ENCODE measurements around the gene ANO7.

- no peak for TF ChIP-seq CTCF (IDR thresholded peaks at IDR 0.05; ENCODE audit: borderline replicate concordance, extremely low read depth, low read length, poor library complexity, severe bottlenecking)
- TF ChIP-seq EZH2 (IDR thresholded peaks at IDR 0.05; ENCODE audit: borderline replicate concordance, low read depth, low read length, severe bottlenecking), result no peak
These were observed 41.1 kb upstream of the ANO7 start for GRCh38 chr2:241147336-241147735.

Data from DND-41 (cell line).